B cell (primary cell): Measurements from ENCODE around the gene PKNOX2. TPM values are rescaled to one million over a fixed set of nuclear protein-coding genes. Genes with fewer than 3 reads are reported as not detected.

Source experiments
- ATAC-seq: fragments of 200-7000 bp; cut with Tn5 transposase; one replicate; pipeline ENCODE4 v1.10.0; 2021; ENCODE audit warnings: low read depth, mild to moderate bottlenecking, moderate number of reproducible peaks, moderate library complexity
- CTCF ChIA-PET: fragments of 350-600 bp; sonication (Branson Sonifier 250); formaldehyde crosslinking; loops from one replicate; lab custom pipeline; 2021; ENCODE audit warnings: antibody characterized with exemption, inconsistent platforms; lab: Charles Lee
- POLR2A ChIA-PET: fragments of 350-600 bp; sonication (Branson Sonifier 250); formaldehyde crosslinking; loops from one replicate; lab custom pipeline; 2021; ENCODE audit warnings: antibody characterized with exemption; lab: Charles Lee
- DNase-seq: peaks from one replicate; pipeline ENCODE4 v3.0.0; 2013
- H2AFZ ChIP-seq: 2 replicates; pipeline ENCODE4 v1.6.1; 2012; ENCODE audit warnings: mild to moderate bottlenecking, low read depth, low read length; ENCODE audit not compliant: insufficient read depth, poor library complexity, severe bottlenecking
- H3K27ac ChIP-seq, 2 donors: 1 replicate in 1 of 2; 2 replicates in 1 of 2; pipeline ENCODE4 v1.5.1; 2012 to 2013; ENCODE audit warnings: low read length in 2 of 2, mild to moderate bottlenecking in 2 of 2, moderate library complexity in 1 of 2
- H3K27me3 ChIP-seq, 4 experiments: fragments of 200-600 bp in 1 of 4; sonication (generic) in 1 of 4; replicated peaks in 1 of 4; 1 replicate in 2 of 4; 2 replicates in 2 of 4; pipeline versions ENCODE4 v1.6.1 to v1.7.0; 2013 to 2016; ENCODE audit warnings: low read length in 3 of 4, mild to moderate bottlenecking in 2 of 4, mixed read lengths in 1 of 4, moderate library complexity in 1 of 4; ENCODE audit not compliant: insufficient read depth in 4 of 4, control insufficient read depth in 3 of 4; ENCODE audit errors: control extremely low read depth in 1 of 4
- H3K36me3 ChIP-seq, 2 experiments: replicated peaks in 1 of 2; 1 replicate in 1 of 2; 2 replicates in 1 of 2; pipeline versions ENCODE4 v1.6.1 to v1.7.1; 2013; ENCODE audit warnings: low read length in 1 of 2; ENCODE audit not compliant: insufficient read depth in 2 of 2, control insufficient read depth in 1 of 2; ENCODE audit errors: control extremely low read depth in 1 of 2, extremely low read depth in 1 of 2
- H3K4me1 ChIP-seq, 2 donors: fragments of 200-600 bp in 1 of 2; sonication (generic) in 1 of 2; 1 replicate in 1 of 2; 2 replicates in 1 of 2; pipeline versions ENCODE4 v1.5.1 to v1.6.1; 2013 to 2017; ENCODE audit warnings: low read length in 2 of 2; ENCODE audit not compliant: control insufficient read depth in 2 of 2, insufficient read depth in 2 of 2
- H3K4me2 ChIP-seq: replicated peaks from 2 replicates; pipeline ENCODE3; 2012; ENCODE audit warnings: mild to moderate bottlenecking, low read depth, low read length; ENCODE audit not compliant: poor library complexity, severe bottlenecking
- H3K4me3 ChIP-seq, 5 experiments: fragments of 200-600 bp in 1 of 5; sonication (generic) in 1 of 5; 1 replicate in 3 of 5; 2 replicates in 2 of 5; pipeline versions ENCODE4 v1.5.1 to v1.7.0; 2011 to 2016; ENCODE audit warnings: low read length in 4 of 5, mild to moderate bottlenecking in 4 of 5, low read depth in 2 of 5, control low read depth in 1 of 5, moderate library complexity in 1 of 5; ENCODE audit not compliant: insufficient read depth in 1 of 5; ENCODE audit errors: control extremely low read depth in 1 of 5, extremely low read depth in 1 of 5
- H3K79me2 ChIP-seq: fragments of 200-600 bp; sonication (generic); one replicate; pipeline ENCODE4 v1.6.0; 2016; ENCODE audit warnings: low read length; ENCODE audit not compliant: control insufficient read depth, insufficient read depth
- H3K9ac ChIP-seq: fragments of 200-600 bp; sonication (generic); 2 replicates; pipeline ENCODE4 v1.6.1; 2017; ENCODE audit warnings: mild to moderate bottlenecking, low read length, moderate library complexity
- H3K9me3 ChIP-seq, 3 donors: one replicate each; pipeline versions ENCODE4 v1.6.1 to v1.7.1; 2013; ENCODE audit warnings: low read length in 2 of 3; ENCODE audit not compliant: control insufficient read depth in 2 of 3, insufficient read depth in 1 of 3; ENCODE audit errors: control extremely low read depth in 1 of 3
- H4K20me1 ChIP-seq: 2 replicates; pipeline ENCODE4 v1.6.0; 2012; ENCODE audit warnings: mild to moderate bottlenecking, low read length; ENCODE audit not compliant: insufficient read depth, control insufficient read depth, poor library complexity, severe bottlenecking
- H3K27ac Mint-ChIP-seq: one replicate; pipeline ENCODE4 v1.8.0; 2021; ENCODE audit warnings: mixed read lengths
- H3K27me3 Mint-ChIP-seq: one replicate; pipeline ENCODE4 v1.8.0; 2021; ENCODE audit warnings: mixed read lengths
- H3K4me1 Mint-ChIP-seq: one replicate; pipeline ENCODE4 v1.8.0; 2021; ENCODE audit warnings: mixed read lengths
- H3K4me3 Mint-ChIP-seq: one replicate; pipeline ENCODE4 v1.8.0; 2021; ENCODE audit warnings: mixed read lengths
- H3K9me3 Mint-ChIP-seq: one replicate; pipeline ENCODE4 v1.8.0; 2022; ENCODE audit warnings: mixed read lengths; ENCODE audit not compliant: insufficient read depth
- CTCF ChIP-seq: fragments of 200-600 bp; IDR thresholded peaks from one replicate; pipeline ENCODE4 v1.8.0; 2022; ENCODE audit warnings: antibody characterized with exemption, mild to moderate bottlenecking
- EZH2 ChIP-seq: IDR thresholded peaks from 2 replicates; pipeline ENCODE4 v1.6.1; 2012; ENCODE audit warnings: borderline replicate concordance, low read depth, mild to moderate bottlenecking, moderate library complexity, low read length; ENCODE audit not compliant: insufficient read depth, poor library complexity, severe bottlenecking
- WGBS: methylation state at CpG from one replicate; pipeline ENCODE4 v1.1.5; 2013; ENCODE audit warnings: missing lambda C conversion rate; ENCODE audit not compliant: insufficient coverage; 5-methylcytosine and 5-hydroxymethylcytosine counted together
- intact Hi-C: fragments of 100-400 bp; cut with micrococcal nuclease; formaldehyde crosslinking; loops from one replicate; pipeline ENCODE4 v1.10.0; 2022
- polyA plus RNA-seq: library from polyadenylated mRNA; depleted of rRNA; stranded (reverse); fragments of >200 nt; gene quantifications from 2 replicates; pipeline ENCODE4 v1.2.3, GENCODE V29; 2012
- total RNA-seq, 2 donors: library from RNA; stranded (reverse); fragments of 120-200 nt in 1 of 2; gene quantifications; 1 replicate in 1 of 2; 2 replicates in 1 of 2; pipeline versions ENCODE4 v1.2.3 to v1.2.4, GENCODE V29; 2013 to 2022

Gene PKNOX2
- total and polyA plus RNA-seq, 2 donors (not counting 1 experiment from before 2014, with no cell fraction given) = not detected

DNA sequence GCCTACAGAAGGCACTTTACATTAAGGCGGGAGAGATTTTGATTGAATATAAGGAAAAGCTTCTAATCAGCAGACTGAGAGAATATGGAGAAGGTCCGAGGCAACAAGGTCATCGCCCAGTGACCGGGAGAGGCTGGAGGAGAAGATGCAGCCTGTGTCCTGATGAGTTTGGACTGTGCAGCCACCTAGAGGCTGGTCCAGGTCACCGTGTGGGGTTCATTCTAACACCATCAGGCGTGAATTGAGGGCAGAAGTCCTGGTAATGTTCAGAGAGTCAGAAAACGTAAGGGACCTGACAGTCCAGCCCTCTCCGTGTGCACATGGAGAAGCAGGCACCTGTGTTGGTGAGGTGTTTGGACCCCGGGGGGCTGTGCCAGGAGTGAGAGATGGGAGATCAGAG lies 228.8 kb downstream of the PKNOX2 start:
- H3K79me2 ChIP-seq = no peaks in the 10 kb centered on the region
- ChIA-PET CTCF (no interaction called here), POLR2A (no interaction called here)
- no peak overlapping the region for H2AFZ ChIP-seq
- peaks cover 0 to 9% (median 0%) of the 10 kb centered on the region in 4 experiments for H3K27me3 ChIP-seq
- no peaks in the 10 kb centered on the region for H4K20me1 ChIP-seq
- no peak overlapping the region for H3K4me2 ChIP-seq
- no peak overlapping the region for H3K4me3 ChIP-seq
- WGBS = 77% methylated on average over 9 of the region's 9 CpGs
- H3K27me3 Mint-ChIP-seq = peaks cover 30% of the 10 kb centered on the region
- no peak for TF ChIP-seq EZH2
- no peak for TF ChIP-seq CTCF
- H3K36me3 ChIP-seq = no peaks in the 10 kb centered on the region
- no peaks in the 10 kb centered on the region for H3K4me1 Mint-ChIP-seq
- intact Hi-C loops = no loop called here
- H3K27ac ChIP-seq = no peak overlapping the region
- DNase-seq (no peak), ATAC-seq (no peak)
- H3K9ac ChIP-seq = no peak overlapping the region
- no peak overlapping the region for H3K4me3 Mint-ChIP-seq
- H3K9me3 ChIP-seq = no peaks in the 10 kb centered on the region
- no peak overlapping the region for H3K27ac Mint-ChIP-seq
- H3K9me3 Mint-ChIP-seq = no peaks in the 10 kb centered on the region
- no peaks in the 10 kb centered on the region for H3K4me1 ChIP-seq

DNA sequence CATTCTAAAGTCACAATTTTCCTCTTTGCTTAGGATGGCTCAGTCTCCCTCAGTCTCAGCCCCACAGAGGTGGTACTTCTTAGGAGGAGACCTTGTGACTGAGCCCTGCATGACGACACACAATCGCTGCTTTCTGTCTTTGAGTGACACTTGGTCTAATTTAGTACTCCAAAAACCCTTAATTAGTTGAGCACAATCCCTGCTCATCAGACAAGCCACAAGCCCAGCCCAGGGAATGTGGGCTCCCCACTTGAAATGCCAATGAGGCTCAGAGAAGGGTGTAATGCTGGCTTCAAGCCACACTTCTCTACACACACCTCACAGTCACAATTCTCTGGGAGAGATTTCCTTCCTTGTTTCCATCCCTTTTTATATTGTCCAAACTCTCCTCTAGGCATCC lies 229.7 kb downstream of the PKNOX2 start:
- ChIA-PET POLR2A (no interaction called here), CTCF (no interaction called here)
- intact Hi-C loops = no loop called here
- peaks cover 2% of the 10 kb centered on the region for H3K4me1 Mint-ChIP-seq
- 96% methylated on average over 2 of the region's 2 CpGs for WGBS
- no peaks in the 10 kb centered on the region for H3K9me3 ChIP-seq
- H3K4me3 ChIP-seq = no peak overlapping the region
- peaks cover 36% of the 10 kb centered on the region for H3K27me3 Mint-ChIP-seq
- ATAC-seq (no peak), DNase-seq (no peak)
- no peaks in the 10 kb centered on the region for H3K79me2 ChIP-seq
- H3K9ac ChIP-seq = no peak overlapping the region
- H3K27ac Mint-ChIP-seq = no peak overlapping the region
- no peaks in the 10 kb centered on the region for H3K4me1 ChIP-seq
- no peaks in the 10 kb centered on the region for H3K36me3 ChIP-seq
- no peaks in the 10 kb centered on the region for H4K20me1 ChIP-seq
- H2AFZ ChIP-seq = no peak overlapping the region
- no peak for TF ChIP-seq EZH2
- no peak for TF ChIP-seq CTCF
- H3K4me2 ChIP-seq = no peak overlapping the region
- H3K4me3 Mint-ChIP-seq = no peak overlapping the region
- H3K27me3 ChIP-seq = peaks cover 0 to 11% (median 0%) of the 10 kb centered on the region in 4 experiments
- no peaks in the 10 kb centered on the region for H3K9me3 Mint-ChIP-seq
- H3K27ac ChIP-seq = no peak overlapping the region
